ENCODE data around the gene TIPIN. TPM values are rescaled to one million over a fixed set of nuclear protein-coding genes. Genes with fewer than 3 reads are reported as not detected.

Gene TIPIN
- polyA plus RNA-seq, 1 donor from 2014 or later, result 7.4 TPM

DNA sequence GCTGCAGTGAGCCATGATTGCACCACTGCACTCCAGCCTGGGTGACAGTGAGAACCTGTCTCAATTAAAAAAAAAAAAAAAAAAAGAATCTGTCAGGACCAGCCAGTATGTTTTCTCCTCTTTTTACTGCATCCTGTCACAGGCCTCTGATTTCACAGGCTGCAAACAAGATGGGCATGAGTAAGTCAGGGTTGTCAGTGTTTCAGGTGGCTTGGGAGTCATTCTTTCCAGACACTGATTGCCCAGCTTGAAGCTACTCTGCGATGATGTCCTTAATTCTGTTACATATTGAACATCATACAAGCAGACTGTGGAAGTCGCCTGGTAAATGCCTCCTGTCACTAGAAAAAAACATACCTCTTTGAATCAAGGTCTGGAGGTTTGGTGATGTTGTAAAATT is 44.3 kb downstream of the TIPIN start:
- Histone ChIP-seq H2AFZ (ENCODE audit: low read depth, low read length) (no peak overlapping the region), H3K27me3 (ENCODE audit: insufficient read depth, low read depth, low read length) (no peaks in the 10 kb centered on the region), H3K4me2 (ENCODE audit: low read length) (no peak overlapping the region), H3K27ac (ENCODE audit: low read length) (no peak overlapping the region), H3K36me3 (ENCODE audit: insufficient read depth, low read length) (no peaks in the 10 kb centered on the region), H3K79me2 (replicated peaks; ENCODE audit: insufficient read depth, low read length) (no peaks in the 10 kb centered on the region), H3K9me3 (ENCODE audit: low read length) (no peaks in the 10 kb centered on the region), H3K9ac (ENCODE audit: low read length) (no peak overlapping the region), H3K4me3 (ENCODE audit: low read length) (no peak overlapping the region), H3F3A (ENCODE audit: insufficient read depth, low read length, poor library complexity, severe bottlenecking) (no peaks in the 10 kb centered on the region), H3K9me2 (ENCODE audit: insufficient read depth, low read length) (no peaks in the 10 kb centered on the region), H4K20me1 (ENCODE audit: insufficient read depth) (no peaks in the 10 kb centered on the region)
- TF ChIP-seq REST (IDR thresholded peaks at IDR 0.05; ENCODE audit: borderline replicate concordance) (no peak), TAF1 (IDR thresholded peaks at IDR 0.05; ENCODE audit: low read depth) (no peak), POLR2AphosphoS5 (IDR thresholded peaks at IDR 0.05) (no peak), EP300 (conservative IDR thresholded peaks at IDR 0.05; ENCODE audit: poor library complexity, severe bottlenecking) (no peak), SMC3 (conservative IDR thresholded peaks at IDR 0.05; ENCODE audit: poor library complexity) (no peak), MXI1 (conservative IDR thresholded peaks at IDR 0.05; ENCODE audit: poor library complexity, severe bottlenecking) (no peak), RAD21 (conservative IDR thresholded peaks at IDR 0.05) (no peak), EZH2 (IDR thresholded peaks at IDR 0.05; ENCODE audit: borderline replicate concordance, insufficient read depth, low read length, poor library complexity, severe bottlenecking) (no peak), CTCF (IDR thresholded peaks at IDR 0.05; ENCODE audit: poor library complexity, severe bottlenecking) (no peak)

DNA sequence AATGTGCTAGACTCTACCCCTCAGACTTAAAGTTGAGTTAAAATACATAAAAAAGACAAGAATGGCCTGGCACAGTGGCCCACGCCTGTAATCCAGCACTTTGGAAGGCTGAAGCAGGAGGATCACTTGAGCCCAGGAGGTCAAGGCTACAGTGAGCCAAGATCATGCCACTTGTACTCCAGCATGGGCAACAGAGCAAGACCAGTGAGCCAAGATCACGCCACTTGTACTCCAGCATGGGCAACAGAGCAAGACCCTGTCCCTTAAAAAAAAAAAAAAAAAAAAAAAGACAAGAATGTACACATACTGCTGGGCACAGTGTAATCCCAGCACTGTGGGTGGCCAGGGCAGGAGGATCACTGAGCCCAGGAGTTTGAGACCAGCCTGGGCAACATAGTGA is 45.7 kb downstream of the TIPIN start:
- H3K79me2 ChIP-seq (replicated peaks; ENCODE audit: insufficient read depth, low read length), result no peaks in the 10 kb centered on the region
- H3F3A ChIP-seq (ENCODE audit: insufficient read depth, low read length, poor library complexity, severe bottlenecking), result no peaks in the 10 kb centered on the region
- no peaks in the 10 kb centered on the region for H3K9me3 ChIP-seq (ENCODE audit: low read length)
- H3K27me3 ChIP-seq (ENCODE audit: insufficient read depth, low read depth, low read length), result no peaks in the 10 kb centered on the region
- H3K9me2 ChIP-seq (ENCODE audit: insufficient read depth, low read length), result no peaks in the 10 kb centered on the region
- H3K36me3 ChIP-seq (ENCODE audit: insufficient read depth, low read length), result no peaks in the 10 kb centered on the region
- no peak overlapping the region for H3K9ac ChIP-seq (ENCODE audit: low read length)
- no peak overlapping the region for H3K4me2 ChIP-seq (ENCODE audit: low read length)
- TF ChIP-seq TAF1 (IDR thresholded peaks at IDR 0.05; ENCODE audit: low read depth), result no peak
- TF ChIP-seq RAD21 (conservative IDR thresholded peaks at IDR 0.05), result no peak
- TF ChIP-seq EZH2 (IDR thresholded peaks at IDR 0.05; ENCODE audit: borderline replicate concordance, insufficient read depth, low read length, poor library complexity, severe bottlenecking), result no peak
- TF ChIP-seq MXI1 (conservative IDR thresholded peaks at IDR 0.05; ENCODE audit: poor library complexity, severe bottlenecking), result no peak
- no peak for TF ChIP-seq EP300 (conservative IDR thresholded peaks at IDR 0.05; ENCODE audit: poor library complexity, severe bottlenecking)
- no peak for TF ChIP-seq REST (IDR thresholded peaks at IDR 0.05; ENCODE audit: borderline replicate concordance)
- no peak for TF ChIP-seq SMC3 (conservative IDR thresholded peaks at IDR 0.05; ENCODE audit: poor library complexity)
- TF ChIP-seq POLR2AphosphoS5 (IDR thresholded peaks at IDR 0.05), result no peak
- TF ChIP-seq CTCF (IDR thresholded peaks at IDR 0.05; ENCODE audit: poor library complexity, severe bottlenecking), result no peak
- no peak overlapping the region for H3K4me3 ChIP-seq (ENCODE audit: low read length)
- no peak overlapping the region for H2AFZ ChIP-seq (ENCODE audit: low read depth, low read length)
- no peak overlapping the region for H3K27ac ChIP-seq (ENCODE audit: low read length)
- no peaks in the 10 kb centered on the region for H4K20me1 ChIP-seq (ENCODE audit: insufficient read depth)

Data from neural cell (in vitro differentiated cells).